NCI-H1417 (cell line): ENCODE data around the gene FXYD1.

ENCODE experiments used
- DNase-seq, 3 experiments: peaks; one replicate each; lab custom pipeline; 2025; lab: John Stamatoyannopoulos, UW

The FXYD1 gene

GRCh38 chr19:35107545-35107944, 31.1 kb upstream of the FXYD1 start:
- DNase-seq = no peak

GRCh38 chr19:35108730-35109129, 29.9 kb upstream of the FXYD1 start:
- no peak for DNase-seq

GRCh38 chr19:35109395-35110112, 29.1 kb upstream of the FXYD1 start:
- no peak for DNase-seq

- no peak for DNase-seq
These were observed 27.6 kb upstream of the FXYD1 start for GRCh38 chr19:35110974-35111373.

- no peak for DNase-seq
These were observed 25.5 kb upstream of the FXYD1 start for GRCh38 chr19:35112995-35113688.

GRCh38 chr19:35114353-35115176, 24.1 kb upstream of the FXYD1 start:
- DNase-seq = peak in 2 of 3 experiments; percentile 33 to 61

- DNase-seq = peak in 1 of 3 experiments; percentile 32
These were observed 23.3 kb upstream of the FXYD1 start, which contains the start of gene FXYD3 for GRCh38 chr19:35115177-35115951. TSS of gene FXYD3 (plus strand) at chr19:35115823. CDS start at chr19:35119377, 3,554 bp downstream.

- peak in 2 of 3 experiments; percentile 53 to 65 for DNase-seq
These were observed 22.4 kb upstream of the FXYD1 start for GRCh38 chr19:35116072-35116801.

GRCh38 chr19:35117116-35117515, 21.5 kb upstream of the FXYD1 start:
- no peak for DNase-seq

GRCh38 chr19:35117799-35118198, 20.8 kb upstream of the FXYD1 start:
- no peak for DNase-seq

- no peak for DNase-seq
These were observed 20.2 kb upstream of the FXYD1 start for GRCh38 chr19:35118268-35119020.

- no peak for DNase-seq
These were observed 19.5 kb upstream of the FXYD1 start for GRCh38 chr19:35119091-35119490.

GRCh38 chr19:35119578-35120155, 19.0 kb upstream of the FXYD1 start:
- no peak for DNase-seq

GRCh38 chr19:35120492-35120891, 18.1 kb upstream of the FXYD1 start:
- peak in 2 of 3 experiments; percentile 44 to 80 for DNase-seq

GRCh38 chr19:35120898-35121297, 17.7 kb upstream of the FXYD1 start:
- no peak for DNase-seq

GRCh38 chr19:35122687-35123551, 15.7 kb upstream of the FXYD1 start:
- no peak for DNase-seq

GRCh38 chr19:35123573-35123972, 15.1 kb upstream of the FXYD1 start:
- no peak for DNase-seq

- peak in 1 of 3 experiments; percentile 20 for DNase-seq
These were observed 14.2 kb upstream of the FXYD1 start for GRCh38 chr19:35124098-35125060.
